H1 (cell line): Measurements from ENCODE around the gene LAG3. TPM values are rescaled to one million over a fixed set of nuclear protein-coding genes. Genes with fewer than 3 reads are reported as not detected.

Source experiments
- CTCF ChIA-PET: fragments of 300-600 bp; sonication (Branson Sonifier 250); formaldehyde crosslinking; loops from one replicate; lab custom pipeline; 2021; ENCODE audit not compliant: partially characterized antibody; lab: Charles Lee
- POLR2A ChIA-PET: fragments of 300-600 bp; sonication (Branson Sonifier 250); formaldehyde crosslinking; loops from one replicate; lab custom pipeline; 2021; ENCODE audit warnings: inconsistent platforms; ENCODE audit not compliant: partially characterized antibody; lab: Charles Lee
- DNase-seq, 2 experiments: peaks; one replicate each; pipeline versions ENCODE4 v3.0.0 to v3.0.0-alpha.2; 2010 to 2022; ENCODE audit warnings: low spot score in 2 of 2, low read depth in 1 of 2, mixed read lengths in 1 of 2
- FAIRE-seq: peaks from 2 replicates; lab custom pipeline; 2011; peaks lifted over from hg19 to GRCh38; lab: Jason Lieb, UNC
- H2AFZ ChIP-seq: 2 replicates; pipeline ENCODE4 v1.8.1; 2012; ENCODE audit warnings: low read length, inconsistent platforms
- H2AK5ac ChIP-seq: 2 replicates; pipeline ENCODE4 v1.6.1; 2013; ENCODE audit warnings: low read depth, low read length
- H2BK120ac ChIP-seq: replicated peaks from 2 replicates; pipeline ENCODE3; 2013; ENCODE audit warnings: low read depth, low read length, inconsistent platforms
- H2BK12ac ChIP-seq: 2 replicates; pipeline ENCODE4 v1.6.1; 2013; ENCODE audit warnings: low read depth, low read length
- H2BK15ac ChIP-seq: 2 replicates; pipeline ENCODE4 v1.6.1; 2013; ENCODE audit warnings: low read length
- H2BK20ac ChIP-seq: 2 replicates; pipeline ENCODE4 v1.6.1; 2013; ENCODE audit warnings: low read length
- H2BK5ac ChIP-seq: 2 replicates; pipeline ENCODE4 v1.6.1; 2013; ENCODE audit warnings: low read depth, low read length
- H3K14ac ChIP-seq: 2 replicates; pipeline ENCODE4 v1.6.1; 2013; ENCODE audit warnings: inconsistent platforms; ENCODE audit not compliant: insufficient read length
- H3K18ac ChIP-seq: 2 replicates; pipeline ENCODE4 v1.6.1; 2013; ENCODE audit warnings: low read length; ENCODE audit errors: extremely low read depth
- H3K23ac ChIP-seq: 2 replicates; pipeline ENCODE4 v1.6.1; 2013; ENCODE audit warnings: inconsistent platforms; ENCODE audit not compliant: insufficient read length
- H3K23me2 ChIP-seq: 2 replicates; pipeline ENCODE4 v1.6.1; 2013; ENCODE audit warnings: low read depth, low read length
- H3K27ac ChIP-seq: 2 replicates; pipeline ENCODE4 v1.6.1; 2011; ENCODE audit warnings: low read depth, low read length, inconsistent platforms
- H3K27me3 ChIP-seq, 4 experiments: replicated peaks in 1 of 4; 1 replicate in 1 of 4; 2 replicates in 3 of 4; pipeline versions ENCODE4 v1.6.1 to v1.8.1; 2011 to 2013; ENCODE audit warnings: low read length in 3 of 4, mild to moderate bottlenecking in 3 of 4, inconsistent platforms in 2 of 4, mixed read lengths in 2 of 4, moderate library complexity in 1 of 4; ENCODE audit not compliant: control insufficient read depth in 3 of 4, insufficient read depth in 3 of 4; ENCODE audit errors: extremely low read depth in 1 of 4
- H3K36me3 ChIP-seq, 4 experiments: 2 replicates each; pipeline versions ENCODE4 v1.6.1 to v1.8.1; 2011 to 2013; ENCODE audit warnings: mild to moderate bottlenecking in 4 of 4, low read length in 3 of 4, moderate library complexity in 2 of 4, control low read depth in 1 of 4, inconsistent platforms in 1 of 4; ENCODE audit not compliant: insufficient read depth in 4 of 4, control insufficient read depth in 2 of 4
- H3K4ac ChIP-seq: replicated peaks from 2 replicates; pipeline ENCODE3; 2013; ENCODE audit warnings: low read length, low read depth, mixed read lengths, inconsistent platforms; ENCODE audit not compliant: insufficient read length
- H3K4me1 ChIP-seq, 4 experiments: replicated peaks in 1 of 4; 1 replicate in 1 of 4; 2 replicates in 3 of 4; pipeline versions ENCODE4 v1.6.1 to v1.8.1; 2011 to 2013; ENCODE audit warnings: low read length in 3 of 4, inconsistent platforms in 2 of 4, mixed read lengths in 1 of 4; ENCODE audit not compliant: insufficient read depth in 4 of 4, control insufficient read depth in 3 of 4
- H3K4me2 ChIP-seq, 2 experiments: 2 replicates each; pipeline versions ENCODE4 v1.6.1 to v1.8.1; 2011 to 2013; ENCODE audit warnings: low read depth in 2 of 2, low read length in 2 of 2, control low read depth in 1 of 2, inconsistent platforms in 1 of 2, mild to moderate bottlenecking in 1 of 2; ENCODE audit not compliant: insufficient read depth in 1 of 2
- H3K4me3 ChIP-seq, 4 experiments: fragments of 200-600, 300-600 bp in 1 of 4; sonication (generic), shearing (Covaris generic), sonication (Bioruptor Twin) in 1 of 4; 2 replicates each; pipeline versions ENCODE4 v1.5.1 to v1.8.1; 2011 to 2016; ENCODE audit warnings: low read length in 4 of 4, low read depth in 3 of 4, control low read depth in 2 of 4, inconsistent platforms in 2 of 4, mild to moderate bottlenecking in 2 of 4, mixed read lengths in 1 of 4, moderate library complexity in 1 of 4; ENCODE audit not compliant: insufficient read depth in 2 of 4; ENCODE audit errors: extremely low read depth in 1 of 4
- H3K56ac ChIP-seq: replicated peaks from 2 replicates; pipeline ENCODE3; 2013; ENCODE audit warnings: low read depth, mild to moderate bottlenecking, mixed read lengths, low read length, inconsistent platforms; ENCODE audit not compliant: insufficient read length
- H3K79me1 ChIP-seq: 2 replicates; pipeline ENCODE4 v1.6.1; 2013; ENCODE audit warnings: low read depth, low read length, control low read depth
- H3K79me2 ChIP-seq, 2 experiments: 2 replicates each; pipeline versions ENCODE4 v1.6.1 to v1.8.1; 2012 to 2013; ENCODE audit warnings: low read length in 2 of 2, mild to moderate bottlenecking in 2 of 2, inconsistent platforms in 1 of 2; ENCODE audit not compliant: insufficient read depth in 2 of 2, control insufficient read depth in 1 of 2
- H3K9ac ChIP-seq, 4 experiments: replicated peaks in 1 of 4; 1 replicate in 1 of 4; 2 replicates in 3 of 4; pipeline versions ENCODE4 v1.6.1 to v1.8.1; 2011 to 2013; ENCODE audit warnings: low read depth in 3 of 4, low read length in 3 of 4, control low read depth in 2 of 4, mild to moderate bottlenecking in 2 of 4, moderate library complexity in 2 of 4, inconsistent platforms in 1 of 4; ENCODE audit errors: extremely low read depth in 1 of 4
- H3K9me3 ChIP-seq, 2 experiments: 2 replicates each; pipeline versions ENCODE4 v1.6.1 to v1.8.1; 2012 to 2013; ENCODE audit warnings: mild to moderate bottlenecking in 2 of 2, moderate library complexity in 2 of 2, control low read depth in 1 of 2, inconsistent platforms in 1 of 2, low read depth in 1 of 2, low read length in 1 of 2, mixed read lengths in 1 of 2; ENCODE audit not compliant: insufficient read depth in 2 of 2
- H4K20me1 ChIP-seq, 2 experiments: replicated peaks in 1 of 2; 2 replicates each; pipeline versions ENCODE3 to v1.8.1; 2011 to 2013; ENCODE audit warnings: inconsistent platforms in 2 of 2, low read length in 2 of 2, mild to moderate bottlenecking in 1 of 2; ENCODE audit not compliant: insufficient read depth in 2 of 2, control insufficient read depth in 1 of 2
- H4K5ac ChIP-seq: 2 replicates; pipeline ENCODE4 v1.6.1; 2013; ENCODE audit warnings: low read length, low read depth, mixed read lengths, inconsistent platforms; ENCODE audit not compliant: insufficient read length
- H4K8ac ChIP-seq: 2 replicates; pipeline ENCODE4 v1.8.0; 2013; ENCODE audit warnings: mild to moderate bottlenecking, moderate library complexity, low read length, inconsistent platforms; ENCODE audit not compliant: insufficient read depth; ENCODE audit errors: extremely low read depth
- H4K91ac ChIP-seq: replicated peaks from 2 replicates; pipeline ENCODE3; 2013; ENCODE audit warnings: low read length, mixed read lengths, inconsistent platforms; ENCODE audit not compliant: insufficient read length
- CHD2 ChIP-seq: IDR thresholded peaks from 2 replicates; pipeline ENCODE4 v1.6.1; 2012; ENCODE audit warnings: low read length, improper control_type of control experiment
- EGR1 ChIP-seq: IDR thresholded peaks from 2 replicates; pipeline ENCODE4 v1.6.1; 2011; ENCODE audit warnings: low read depth, low read length, borderline replicate concordance
- KDM1A ChIP-seq: fragments of 200-600, 300-600 bp; sonication (generic); IDR thresholded peaks from 2 replicates; pipeline ENCODE4 v1.7.1; 2016; ENCODE audit warnings: mild to moderate bottlenecking, low read length, borderline replicate concordance
- SIRT6 ChIP-seq: IDR thresholded peaks from one replicate; pipeline ENCODE4 v1.7.1; 2012; ENCODE audit warnings: low read length, inconsistent platforms
- whole genome bisulfite sequencing, 2 experiments: shearing (Covaris generic) in 1 of 2; methylation state at CpG; one replicate each; pipeline versions ENCODE4 v1.1.6 to v1.1.7; 2013 to 2015; ENCODE audit warnings: low lambda C conversion rate in 2 of 2, mixed read lengths in 2 of 2, inconsistent platforms in 1 of 2, low coverage in 1 of 2, missing lambda C conversion rate in 1 of 2; ENCODE audit not compliant: insufficient replicate concordance in 2 of 2, insufficient coverage in 1 of 2, insufficient read length in 1 of 2; ENCODE audit errors: extremely low coverage in 1 of 2, missing lambda C conversion rate in 1 of 2; 5-methylcytosine and 5-hydroxymethylcytosine counted together
- polyA plus RNA-seq, 7 experiments: library from polyadenylated mRNA; depleted of rRNA in 3 of 7; stranded (reverse) in 5 of 7; unstranded in 2 of 7; fragments of >200 nt in 5 of 7; fragments of 200-250 nt in 2 of 7; gene quantifications; 1 replicate in 5 of 7; 2 replicates in 1 of 7; 4 replicates in 1 of 7; pipeline versions ENCODE4 v1.2.1 to v1.2.3, GENCODE V29; 2011 to 2013; ENCODE audit warnings: missing spikeins in 2 of 7, mixed read lengths in 2 of 7
- total RNA-seq: library from RNA; stranded (reverse); fragmentation: NEBNext Ultra II Directional; extraction: Animal tissue kit (Norgen Biotek cat#: 25700); gene quantifications from 2 replicates; pipeline ENCODE4 v1.2.1, GENCODE V29; 2021
- TF ChIP-seq, protein P1 (sequence below): IDR thresholded peaks from 2 replicates; pipeline ENCODE4 v1.6.1; 2011; ENCODE audit warnings: low read length, improper control_type of control experiment
- TF ChIP-seq, protein P2 (sequence below): IDR thresholded peaks from 2 replicates; pipeline ENCODE4 v1.6.1; 2012; ENCODE audit warnings: inconsistent platforms

The LAG3 gene
- total and polyA plus RNA-seq, 2 of the 8 experiments (the other 6 are each of a cell fraction or from before 2014, with no cell fraction given) = 1.1 to 3.1 TPM

DNA sequence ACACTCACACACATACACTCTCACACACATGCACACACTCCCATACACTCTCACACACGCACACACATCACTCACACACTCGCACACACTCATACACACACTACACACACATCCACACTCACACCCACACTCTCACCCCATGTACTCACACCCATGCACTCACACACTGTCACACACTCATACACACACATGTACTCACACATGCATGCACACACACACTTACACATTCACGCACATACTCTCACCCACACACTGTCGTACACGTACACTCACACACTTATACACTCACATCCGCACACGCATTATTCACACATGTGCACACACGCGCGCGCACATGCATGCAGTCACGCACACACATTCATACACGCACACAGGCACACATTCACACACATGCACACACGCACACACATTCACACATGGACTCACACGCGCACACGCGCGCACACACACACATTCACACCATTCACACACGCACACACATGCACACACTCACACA is 45.4 kb downstream of the LAG3 start:
- Histone ChIP-seq H3K14ac (peak overlapping the region; percentile 13), H3K79me2 (no peaks in the 10 kb centered on the region), H3K4me3 (peak overlapping the region in 1 of 4 experiments; percentile 46; a peak in 1 of 8 replicates), H3K4ac (peak overlapping the region; percentile 100), H2AK5ac (peak overlapping the region; percentile 100), H2AFZ (no peak overlapping the region), H2BK12ac (peak overlapping the region; percentile 95), H3K27me3 (peaks cover 0 to 6% (median 1%) of the 10 kb centered on the region in 4 experiments; a peak in 4 of 7 replicates), H2BK20ac (peak overlapping the region; percentile 68), H2BK120ac (peak overlapping the region; percentile 91), H3K56ac (peak overlapping the region; percentile 57), H3K23me2 (peaks cover 20% of the 10 kb centered on the region), H3K9ac (peak overlapping the region in 1 of 4 experiments; percentile 60; a peak in 1 of 7 replicates), H3K79me1 (no peaks in the 10 kb centered on the region), H4K91ac (peak overlapping the region; percentile 100), H4K20me1 (peaks cover 0 to 6% of the 10 kb centered on the region in 2 experiments), H3K27ac (no peak overlapping the region), H3K4me1 (peaks cover 4 to 43% (median 26%) of the 10 kb centered on the region in 4 experiments), H3K36me3 (no peaks in the 10 kb centered on the region; a peak in 1 of 8 replicates), H4K8ac (no peak overlapping the region; the same call in 1 of the 2 replicates), H3K4me2 (peak overlapping the region; percentile 53 to 94; a peak in 3 of 4 replicates), H3K18ac (peak overlapping the region; percentile 41), H4K5ac (peak overlapping the region; percentile 55), H3K23ac (peak overlapping the region; percentile 60), H3K9me3 (peaks cover 0 to 2% of the 10 kb centered on the region in 2 experiments; a peak in 1 of 4 replicates), H2BK5ac (peak overlapping the region; percentile 60), H2BK15ac (peak overlapping the region; percentile 99)
- CTCF ChIA-PET = interaction anchor here (1.4 to 23.7 kb wide), 4 partner anchors 38 to 64 kb away, joined by 3 to 532 read pairs (median 150); partner anchors contain the start of genes CD4, LAG3, MLF2 and PTMS
- WGBS, 2 experiments = 86 to 100% methylated on average over 7 to 20 of the region's 20 CpGs
- TF ChIP-seq EGR1 (no peak), CHD2 (no peak), SIRT6 (no peak), KDM1A (no peak)
- TF ChIP-seq, protein P1, sequence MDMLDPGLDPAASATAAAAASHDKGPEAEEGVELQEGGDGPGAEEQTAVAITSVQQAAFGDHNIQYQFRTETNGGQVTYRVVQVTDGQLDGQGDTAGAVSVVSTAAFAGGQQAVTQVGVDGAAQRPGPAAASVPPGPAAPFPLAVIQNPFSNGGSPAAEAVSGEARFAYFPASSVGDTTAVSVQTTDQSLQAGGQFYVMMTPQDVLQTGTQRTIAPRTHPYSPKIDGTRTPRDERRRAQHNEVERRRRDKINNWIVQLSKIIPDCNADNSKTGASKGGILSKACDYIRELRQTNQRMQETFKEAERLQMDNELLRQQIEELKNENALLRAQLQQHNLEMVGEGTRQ = no peak
- TF ChIP-seq, protein P2, sequence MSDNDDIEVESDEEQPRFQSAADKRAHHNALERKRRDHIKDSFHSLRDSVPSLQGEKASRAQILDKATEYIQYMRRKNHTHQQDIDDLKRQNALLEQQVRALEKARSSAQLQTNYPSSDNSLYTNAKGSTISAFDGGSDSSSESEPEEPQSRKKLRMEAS = no peak
- DNase-seq = no peak
- no peak for FAIRE-seq
- POLR2A ChIA-PET = interaction anchor here (0.8 to 3.2 kb wide), 8 partner anchors 10 to 57 kb away, joined by 3 to 20 read pairs (median 4); partner anchors contain the start of genes P3H3 and PTMS
